ENCODE measurements around the gene TXK. TPM values are rescaled to one million over a fixed set of nuclear protein-coding genes. Genes with fewer than 3 reads are reported as not detected.
A peak's percentile ranks its signal among the peaks of the same experiment; 100 is the strongest.

The TXK gene
- total and polyA plus RNA-seq, 2 donors = 6.9 to 24.7 TPM

DNA sequence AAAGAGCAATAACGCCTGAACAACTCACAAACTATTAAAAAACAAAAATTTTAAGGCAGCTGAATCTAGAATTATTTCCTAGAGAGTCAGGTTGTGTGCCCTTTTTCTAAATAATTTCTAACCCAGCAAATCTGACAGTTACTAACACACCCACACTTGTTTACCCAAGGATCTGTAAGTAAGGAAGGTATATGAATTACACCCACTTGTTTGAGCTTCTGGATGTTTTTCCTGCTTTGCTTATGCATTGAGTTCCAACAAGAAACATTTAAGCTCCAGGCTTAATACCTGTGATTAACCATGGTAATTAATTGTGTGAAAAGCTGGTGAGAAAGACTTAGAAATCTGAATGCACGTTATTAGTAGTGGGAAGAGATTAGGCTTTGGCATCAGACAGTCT, 115.9 kb downstream of the TXK start:
- Histone ChIP-seq H3K9me3 (ENCODE audit: control insufficient read depth in 2 of 2, insufficient read depth in 1 of 2, low read length in 1 of 2) (no peaks in the 10 kb centered on the region), H3K27me3 (ENCODE audit: control insufficient read depth in 2 of 2, insufficient read depth in 1 of 2, low read length in 1 of 2) (peaks cover 22 to 43% of the 10 kb centered on the region in 2 donors), H3K36me3 (ENCODE audit: control insufficient read depth in 2 of 2, insufficient read depth in 2 of 2, low read length in 1 of 2) (no peaks in the 10 kb centered on the region), H3K4me1 (ENCODE audit: control insufficient read depth in 2 of 2, insufficient read depth in 2 of 2, low read length in 2 of 2) (peaks cover 8 to 16% of the 10 kb centered on the region in 2 donors), H3K27ac (ENCODE audit: low read depth in 1 of 2, low read length in 1 of 2) (no peak overlapping the region), H3K4me3 (ENCODE audit: low read length in 2 of 2) (no peak overlapping the region)
- no peak for DNase-seq (ENCODE audit: low read depth in 6 of 9, low spot score in 9 of 9)
- WGBS = 95% methylated on average over 2 of the region's 2 CpGs

DNA sequence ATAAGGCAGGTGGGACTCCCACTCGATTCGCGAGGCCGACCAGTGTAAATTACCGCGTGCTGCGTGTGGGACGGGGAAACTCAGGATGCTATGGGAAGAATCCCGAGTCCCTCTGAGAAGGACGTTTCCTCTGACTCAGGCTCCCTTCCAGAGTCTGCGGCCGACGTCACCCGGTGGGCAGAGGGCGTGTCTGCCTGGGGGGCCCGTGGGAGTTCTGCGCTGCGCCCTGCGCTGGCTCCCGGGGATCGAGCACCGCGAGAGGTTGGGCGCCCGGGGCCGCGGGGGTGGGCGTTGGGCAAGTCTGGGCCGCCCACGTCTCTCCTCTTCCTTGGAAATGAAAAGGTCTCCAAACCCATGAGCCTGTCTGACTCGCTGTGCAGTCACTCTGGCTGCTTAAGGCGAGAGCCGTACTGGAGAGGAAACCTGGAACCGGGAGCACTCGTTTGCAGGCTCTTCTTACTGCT, 116.9 kb downstream of the TXK start:
- H3K27me3 ChIP-seq (ENCODE audit: control insufficient read depth in 2 of 2, insufficient read depth in 1 of 2, low read length in 1 of 2) = peaks cover 22 to 43% of the 10 kb centered on the region in 2 donors
- H3K4me3 ChIP-seq (ENCODE audit: low read length in 2 of 2) = peak overlapping the region; percentile 54 to 55
- H3K36me3 ChIP-seq (ENCODE audit: control insufficient read depth in 2 of 2, insufficient read depth in 2 of 2, low read length in 1 of 2) = no peaks in the 10 kb centered on the region
- WGBS = 2% methylated on average over 35 of the region's 35 CpGs
- peaks cover 8 to 16% of the 10 kb centered on the region in 2 donors for H3K4me1 ChIP-seq (ENCODE audit: control insufficient read depth in 2 of 2, insufficient read depth in 2 of 2, low read length in 2 of 2)
- DNase-seq (ENCODE audit: low read depth in 6 of 9, low spot score in 9 of 9) = peak in 2 of 9 donors; percentile 4 to 10
- no peaks in the 10 kb centered on the region for H3K9me3 ChIP-seq (ENCODE audit: control insufficient read depth in 2 of 2, insufficient read depth in 1 of 2, low read length in 1 of 2)
- H3K27ac ChIP-seq (ENCODE audit: low read depth in 1 of 2, low read length in 1 of 2) = no peak overlapping the region

Other genes with a start within 250 kb of the TXK start
- 5.9 TPM for gene NFXL1, start 219.7 kb downstream of the TXK start, total RNA-seq
- 8.7 TPM for gene NFXL1, start 219.7 kb downstream of the TXK start, polyA plus RNA-seq
- gene CNGA1, start 117.6 kb downstream of the TXK start, total RNA-seq = 0.14 TPM
- gene CNGA1, start 117.6 kb downstream of the TXK start, polyA plus RNA-seq = 1.1 TPM
- 0.47 TPM for gene NIPAL1, start 117.5 kb downstream of the TXK start, total RNA-seq
- 0.73 TPM for gene NIPAL1, start 117.5 kb downstream of the TXK start, polyA plus RNA-seq
- gene TEC, start 135.6 kb upstream of the TXK start, total RNA-seq = 2.9 TPM
- gene TEC, start 135.6 kb upstream of the TXK start, polyA plus RNA-seq = 4.2 TPM
- 22.1 TPM for gene SLAIN2, start 207.3 kb upstream of the TXK start, total RNA-seq
- gene SLAIN2, start 207.3 kb upstream of the TXK start, polyA plus RNA-seq = 21.2 TPM